Fibroblast of the aortic adventitia (primary cell): ENCODE measurements around the gene RARB. TPM values are rescaled to one million over a fixed set of nuclear protein-coding genes. Genes with fewer than 3 reads are reported as not detected.

Experiments used
- DNase-seq: peaks from one replicate; pipeline ENCODE4 v3.0.0-alpha.2; 2010; ENCODE audit warnings: low read depth
- H3K4me3 ChIP-seq: 2 replicates; pipeline ENCODE4 v1.5.1; 2011; ENCODE audit warnings: low read depth, mild to moderate bottlenecking, control low read depth, low read length, moderate library complexity
- CTCF ChIP-seq: IDR thresholded peaks from 2 replicates; pipeline ENCODE4 v1.5.1; 2011; ENCODE audit warnings: mild to moderate bottlenecking, low read length, control low read depth, inconsistent platforms; ENCODE audit not compliant: insufficient read depth
- total RNA-seq: library from RNA; depleted of rRNA; stranded (reverse); fragments of >200 nt; gene quantifications from 2 replicates; pipeline ENCODE4 v1.2.3, GENCODE V29; 2012; ENCODE audit warnings: low replicate concordance

RARB gene
- total RNA-seq, 1 donor: 3.1 TPM

- no peak overlapping the region for H3K4me3 ChIP-seq
- no peak for DNase-seq
- no peak for TF ChIP-seq CTCF
These were observed 37.3 kb downstream of the RARB start for GRCh38 chr3:25465266-25465860.

- DNase-seq: peak; percentile 73
- TF ChIP-seq CTCF: peak; percentile 26
- H3K4me3 ChIP-seq: no peak overlapping the region
These were observed 40.8 kb downstream of the RARB start for GRCh38 chr3:25468866-25469319.

GRCh38 chr3:25469558-25469957 lies 41.5 kb downstream of the RARB start:
- TF ChIP-seq CTCF: no peak
- DNase-seq: no peak
- H3K4me3 ChIP-seq: no peak overlapping the region

GRCh38 chr3:25471081-25471768 lies 43.2 kb downstream of the RARB start:
- no peak for DNase-seq
- no peak for TF ChIP-seq CTCF
- no peak overlapping the region for H3K4me3 ChIP-seq

- H3K4me3 ChIP-seq: no peak overlapping the region
- no peak for DNase-seq
- TF ChIP-seq CTCF: no peak
These were observed 44.1 kb downstream of the RARB start for GRCh38 chr3:25472153-25472552.

GRCh38 chr3:25472731-25473130 lies 44.7 kb downstream of the RARB start:
- no peak for DNase-seq
- no peak for TF ChIP-seq CTCF
- no peak overlapping the region for H3K4me3 ChIP-seq
